GM19025 (cell line): Measurements from ENCODE around the gene SGMS2.

Experiments
- ATAC-seq: cut with Tn5 transposase; IDR thresholded peaks from one replicate; pipeline ENCODE4 v1.9.1; 2021; ENCODE audit warnings: mild to moderate bottlenecking, low read depth, moderate library complexity; ENCODE audit not compliant: unreplicated experiment

Gene SGMS2

DNA sequence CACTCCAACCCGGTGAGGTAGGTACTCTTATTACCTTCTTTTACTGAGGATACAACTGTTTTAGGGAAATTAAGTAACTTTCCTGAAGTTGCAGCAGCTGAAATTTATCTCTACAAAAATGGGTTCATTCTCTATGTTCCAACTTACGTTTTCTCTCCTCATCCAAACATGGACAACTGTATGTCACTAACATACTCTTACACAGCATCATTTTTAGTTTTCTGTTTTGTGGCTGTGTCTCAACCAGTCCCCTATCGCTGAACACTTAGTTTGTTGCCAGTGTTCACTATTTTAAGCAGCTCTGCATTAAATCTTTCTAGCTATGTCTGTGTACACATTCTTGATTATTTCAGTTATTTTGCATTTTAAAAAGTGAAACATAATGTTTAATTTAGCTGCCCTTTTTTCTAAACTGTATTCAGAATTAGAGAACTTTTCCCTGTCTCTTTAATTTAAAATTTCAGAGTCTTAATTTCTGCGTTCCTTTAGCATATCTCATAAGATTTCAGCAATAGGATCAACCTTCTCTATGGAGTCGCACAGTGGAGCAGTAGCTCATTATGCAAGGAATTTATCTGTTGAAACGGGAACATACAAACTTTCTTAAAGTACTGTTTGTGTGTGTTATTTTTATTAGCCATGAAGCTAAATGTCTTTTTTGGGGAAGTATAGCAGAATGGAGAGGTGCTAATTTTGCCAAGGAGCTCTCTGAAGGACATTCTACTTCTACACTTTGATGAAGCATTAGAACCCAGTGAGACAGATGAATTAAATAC, 3.8 kb downstream of the SGMS2 start:
- ATAC-seq = no peak

GRCh38 chr4:107831140-107831539, 6.4 kb downstream of the SGMS2 start:
- ATAC-seq = no peak

DNA sequence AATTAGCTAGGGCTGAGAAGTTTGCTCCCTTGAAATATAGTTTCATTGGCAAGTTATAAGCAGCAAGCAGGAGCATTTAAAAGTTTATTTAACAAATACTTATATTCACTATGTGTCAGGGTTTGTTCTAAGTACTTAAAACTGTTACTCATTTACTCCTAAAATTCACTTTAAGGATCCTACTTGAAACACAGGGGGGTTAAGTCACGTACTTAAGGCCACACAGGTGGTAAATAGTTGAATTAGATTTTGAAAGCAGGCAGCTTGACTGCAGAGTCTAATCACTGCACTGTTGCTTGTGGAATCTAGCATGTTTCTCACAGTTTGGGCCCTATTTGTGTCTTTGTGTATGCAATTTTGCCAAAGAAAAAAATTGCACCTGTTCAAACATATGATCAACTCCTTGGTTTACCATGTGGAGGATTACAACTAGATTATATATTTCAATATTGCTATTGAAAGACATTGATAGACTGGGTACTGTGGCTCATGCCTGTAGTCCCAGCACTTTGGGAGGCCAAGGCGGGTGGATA, 7.6 kb downstream of the SGMS2 start:
- no peak for ATAC-seq

GRCh38 chr4:107834241-107834794, 9.6 kb downstream of the SGMS2 start:
- no peak for ATAC-seq

DNA sequence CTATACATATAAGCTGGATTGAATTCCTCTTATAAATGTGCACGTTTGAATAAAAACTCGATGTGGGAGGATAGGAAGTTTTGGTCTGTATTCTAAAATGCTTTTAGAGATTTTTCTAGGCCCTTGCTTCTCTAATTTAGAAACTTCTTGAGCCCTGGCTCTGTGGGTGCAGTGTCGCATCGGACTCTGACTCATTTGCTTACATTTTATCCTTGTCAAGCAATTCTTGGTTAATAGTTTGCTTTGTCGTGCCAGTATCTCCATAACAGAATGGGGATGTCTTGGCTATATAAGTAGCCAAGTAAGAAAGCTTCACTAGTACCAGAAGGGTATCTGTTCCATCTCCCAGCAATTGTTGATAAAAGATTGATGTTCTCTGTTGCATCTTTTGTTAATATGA, 10.7 kb downstream of the SGMS2 start:
- ATAC-seq = no peak

GRCh38 chr4:107837317-107837716, 12.6 kb downstream of the SGMS2 start:
- no peak for ATAC-seq

DNA sequence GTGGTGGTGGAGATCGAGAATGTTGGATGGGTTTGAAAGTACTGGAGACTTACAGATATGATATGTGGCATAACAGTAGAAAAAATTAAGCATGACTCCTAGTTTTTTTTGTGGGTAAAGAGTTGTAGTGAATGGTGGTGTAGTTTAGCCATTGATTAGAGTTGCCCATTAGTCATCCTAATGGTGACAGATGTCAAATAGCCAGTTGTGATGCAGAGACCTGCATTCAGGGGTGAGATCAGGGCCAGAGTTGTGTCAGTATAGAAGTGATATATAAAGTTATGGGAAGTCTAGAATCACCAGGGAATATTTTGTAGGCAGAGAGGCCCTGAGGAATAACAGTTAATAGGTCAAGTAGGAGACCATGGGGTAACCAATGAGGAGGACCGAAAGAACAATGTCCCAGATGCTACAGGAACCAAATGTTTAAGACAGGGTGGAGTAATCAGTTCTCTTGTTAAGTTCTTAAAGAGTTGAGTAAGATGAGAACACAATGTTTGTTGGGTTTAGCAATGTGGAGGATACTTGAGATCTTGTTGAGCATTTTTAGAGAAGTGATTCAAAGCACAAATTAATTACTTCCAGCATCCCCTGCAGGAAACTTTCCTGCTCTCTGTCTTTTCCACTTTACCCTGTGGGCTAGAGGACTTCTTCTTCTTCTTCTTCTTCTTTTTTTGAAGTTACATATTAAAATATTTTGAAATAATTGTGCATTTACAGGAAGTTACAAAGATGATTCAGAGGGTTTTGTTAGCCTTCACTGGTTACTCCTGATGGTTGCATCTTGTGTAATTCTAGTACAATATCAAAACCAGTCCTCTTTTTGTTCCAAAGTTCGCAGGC, 13.3 kb downstream of the SGMS2 start:
- no peak for ATAC-seq

GRCh38 chr4:107838861-107839565, 14.3 kb downstream of the SGMS2 start:
- ATAC-seq = no peak

- no peak for ATAC-seq
These were observed 18.7 kb downstream of the SGMS2 start for GRCh38 chr4:107843391-107843790.

GRCh38 chr4:107845681-107846080, 20.9 kb downstream of the SGMS2 start:
- ATAC-seq = no peak

DNA sequence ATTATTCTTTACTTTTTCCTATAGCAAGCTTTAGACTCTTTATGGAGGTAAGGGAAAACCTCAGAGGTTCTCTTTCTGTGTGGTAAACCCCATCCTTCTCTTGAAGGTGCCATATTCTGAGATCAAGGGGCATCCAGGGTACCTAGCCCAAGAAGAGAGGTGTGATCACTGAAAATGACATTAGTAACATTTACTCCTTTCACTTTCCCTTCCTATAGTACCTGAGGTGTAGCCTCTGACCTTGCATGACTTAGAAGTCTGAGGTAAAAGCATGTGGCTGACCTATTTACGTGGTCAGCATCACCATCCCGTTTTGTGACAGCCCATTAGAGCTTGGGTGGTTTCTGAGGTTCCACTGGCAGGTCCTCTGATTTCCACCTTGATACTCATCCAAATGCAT, 25.7 kb downstream of the SGMS2 start:
- peak; percentile 53 for ATAC-seq

DNA sequence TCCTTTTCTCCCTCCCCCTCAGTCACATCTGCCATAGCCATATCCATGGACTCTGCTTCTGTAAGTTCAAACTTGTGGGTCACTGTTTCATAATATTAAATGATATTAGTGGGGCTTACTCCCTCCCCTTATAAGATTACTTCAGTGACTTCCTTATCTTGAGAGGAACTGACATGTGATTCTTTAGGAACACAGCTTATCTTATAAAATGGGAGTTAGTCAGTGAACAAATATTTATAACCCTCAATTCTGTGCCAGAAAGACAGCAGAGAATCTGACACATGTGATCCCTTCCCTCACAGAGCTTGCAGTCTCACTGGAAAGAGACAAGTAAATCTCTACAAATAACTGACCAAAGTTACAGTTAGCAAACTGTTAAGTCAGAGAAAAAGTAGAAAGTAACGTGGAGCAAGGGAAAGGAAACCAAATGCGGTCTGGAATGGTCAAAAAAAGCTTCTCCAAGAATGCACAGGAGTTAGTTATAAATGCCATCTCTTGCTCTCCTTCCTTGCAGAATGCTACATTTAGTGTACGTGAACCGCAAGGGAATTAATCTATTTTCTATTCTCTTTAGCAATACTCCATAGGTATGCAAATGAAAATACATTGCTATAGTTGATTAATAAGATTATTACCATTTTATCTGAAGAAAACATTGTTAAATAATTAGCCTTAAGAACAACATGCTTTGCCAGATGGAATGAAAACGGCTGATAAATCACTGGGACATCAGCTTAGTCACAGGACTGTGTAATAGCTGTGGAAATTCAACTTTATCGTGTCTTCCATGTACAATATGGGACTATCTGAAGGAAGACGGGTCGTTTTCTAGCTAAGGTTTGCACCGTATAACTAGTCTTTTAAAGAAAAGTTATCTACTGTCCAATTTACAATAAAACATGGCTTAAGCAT, 29.0 kb downstream of the SGMS2 start:
- no peak for ATAC-seq

- ATAC-seq = no peak
These were observed 29.8 kb downstream of the SGMS2 start for GRCh38 chr4:107854356-107855022.

- ATAC-seq = no peak
These were observed 31.0 kb downstream of the SGMS2 start for GRCh38 chr4:107855723-107856122.

- no peak for ATAC-seq
These were observed 32.2 kb downstream of the SGMS2 start for GRCh38 chr4:107856901-107857300.

DNA sequence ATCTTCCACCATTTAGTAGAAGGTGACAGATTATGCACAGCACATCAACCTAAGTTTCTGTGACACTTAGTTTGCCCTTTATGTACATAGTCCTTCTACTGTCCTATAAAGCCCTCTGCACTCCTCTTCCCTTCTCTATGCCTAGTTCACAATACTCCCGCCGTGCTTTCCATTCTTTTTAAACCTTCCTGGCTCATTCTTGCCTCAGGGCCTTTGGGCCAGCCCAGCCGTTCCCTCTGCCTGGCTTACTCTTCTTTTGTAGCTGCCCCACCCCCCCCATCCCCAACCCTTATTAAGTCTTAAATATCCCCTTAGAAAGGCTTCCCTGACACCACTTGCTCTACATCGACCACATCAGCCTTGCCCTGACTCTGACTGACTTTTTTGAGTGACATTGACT, 33.0 kb downstream of the SGMS2 start:
- no peak for ATAC-seq

- ATAC-seq = no peak
These were observed 33.5 kb downstream of the SGMS2 start for GRCh38 chr4:107858158-107858742.

DNA sequence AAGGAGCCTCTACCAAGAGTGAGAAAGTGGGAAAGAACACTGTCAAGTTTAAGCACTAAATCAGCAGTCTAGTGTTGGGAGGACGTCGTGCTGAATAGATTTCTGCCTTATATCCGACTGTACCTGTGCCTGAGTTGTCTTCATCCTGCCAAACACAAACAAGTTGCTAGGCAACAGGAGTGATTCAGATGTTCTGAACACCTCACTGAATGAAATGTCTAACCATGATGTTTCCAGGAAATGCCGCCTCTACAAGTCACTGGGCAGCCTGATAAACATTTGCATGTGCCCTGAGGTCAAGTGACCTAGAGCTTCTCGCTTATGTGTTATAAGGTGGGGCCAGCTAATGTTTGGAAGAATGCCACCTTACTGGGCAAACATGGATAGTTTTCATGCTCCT, 37.9 kb downstream of the SGMS2 start:
- peak; percentile 40 for ATAC-seq

GRCh38 chr4:107863416-107863815, 38.7 kb downstream of the SGMS2 start:
- no peak for ATAC-seq
